Mesenchymal stem cell (in vitro differentiated cells and primary cell): Measurements from ENCODE around the gene CAPN12.
A peak's percentile ranks its signal among the peaks of the same experiment; 100 is the strongest.

Source experiments
- DNase-seq: peaks from one replicate; pipeline ENCODE4 v3.0.0-alpha.2; 2013
- H2AFZ ChIP-seq: one replicate; pipeline ENCODE4 v1.6.1; 2013; ENCODE audit warnings: low read depth, mild to moderate bottlenecking, control low read depth, inconsistent platforms, low read length, moderate library complexity
- H2AK5ac ChIP-seq: 2 replicates; pipeline ENCODE4 v1.6.1; 2013; ENCODE audit warnings: low read length, moderate library complexity, mild to moderate bottlenecking, inconsistent platforms; ENCODE audit not compliant: severe bottlenecking
- H2BK120ac ChIP-seq: one replicate; pipeline ENCODE4 v1.6.1; 2013; ENCODE audit warnings: low read depth, mild to moderate bottlenecking, inconsistent platforms, low read length, moderate library complexity
- H2BK12ac ChIP-seq, 2 experiments: one replicate each; pipeline ENCODE4 v1.6.1; 2013; ENCODE audit warnings: inconsistent platforms in 2 of 2, low read length in 2 of 2, mild to moderate bottlenecking in 2 of 2, moderate library complexity in 2 of 2, control low read depth in 1 of 2
- H2BK15ac ChIP-seq: one replicate; pipeline ENCODE4 v1.6.1; 2013; ENCODE audit warnings: mild to moderate bottlenecking, low read depth, inconsistent platforms; ENCODE audit not compliant: poor library complexity, severe bottlenecking
- H2BK5ac ChIP-seq: 2 replicates; pipeline ENCODE4 v1.6.1; 2013; ENCODE audit warnings: low read depth, mild to moderate bottlenecking, low read length, control low read depth, inconsistent platforms; ENCODE audit not compliant: poor library complexity, severe bottlenecking
- H3K14ac ChIP-seq, 2 experiments: one replicate each; pipeline ENCODE4 v1.6.1; 2013; ENCODE audit warnings: inconsistent platforms in 2 of 2, low read length in 2 of 2, control low read depth in 1 of 2, mild to moderate bottlenecking in 1 of 2, moderate library complexity in 1 of 2
- H3K18ac ChIP-seq, 2 experiments: one replicate each; pipeline ENCODE4 v1.6.1; 2013; ENCODE audit warnings: inconsistent platforms in 2 of 2, low read length in 2 of 2, control low read depth in 1 of 2, low read depth in 1 of 2, mild to moderate bottlenecking in 1 of 2
- H3K23ac ChIP-seq, 2 experiments: one replicate each; pipeline ENCODE4 v1.6.1; 2013; ENCODE audit warnings: inconsistent platforms in 2 of 2, low read length in 2 of 2, mild to moderate bottlenecking in 2 of 2, moderate library complexity in 2 of 2, control low read depth in 1 of 2
- H3K27ac ChIP-seq: 2 replicates; pipeline ENCODE4 v1.5.1; 2013; ENCODE audit warnings: mild to moderate bottlenecking, moderate library complexity, low read length, control low read depth, inconsistent platforms; ENCODE audit not compliant: poor library complexity, severe bottlenecking
- H3K27me3 ChIP-seq, 2 experiments: 2 replicates each; pipeline versions ENCODE4 v1.6.1 to v1.7.0; 2013; ENCODE audit warnings: low read length in 2 of 2, mild to moderate bottlenecking in 2 of 2, moderate library complexity in 2 of 2, control low read depth in 1 of 2, inconsistent platforms in 1 of 2; ENCODE audit not compliant: control insufficient read depth in 1 of 2, insufficient read depth in 1 of 2
- H3K36me3 ChIP-seq, 2 experiments: 2 replicates each; pipeline versions ENCODE4 v1.6.1 to v1.7.0; 2013; ENCODE audit warnings: low read length in 2 of 2, control low read depth in 1 of 2, inconsistent platforms in 1 of 2, low read depth in 1 of 2, mild to moderate bottlenecking in 1 of 2; ENCODE audit not compliant: insufficient read depth in 2 of 2, control insufficient read depth in 1 of 2
- H3K4ac ChIP-seq, 2 experiments: one replicate each; pipeline ENCODE4 v1.6.1; 2013; ENCODE audit warnings: inconsistent platforms in 2 of 2, low read length in 2 of 2, mild to moderate bottlenecking in 2 of 2, moderate library complexity in 2 of 2, control low read depth in 1 of 2, low read depth in 1 of 2
- H3K4me1 ChIP-seq: 2 replicates; pipeline ENCODE4 v1.6.1; 2013; ENCODE audit warnings: low read depth, low read length, control low read depth; ENCODE audit not compliant: control insufficient read depth, insufficient read depth
- H3K4me2 ChIP-seq: 2 replicates; pipeline ENCODE4 v1.6.1; 2013; ENCODE audit warnings: low read length, mild to moderate bottlenecking, inconsistent platforms; ENCODE audit not compliant: poor library complexity, severe bottlenecking
- H3K4me3 ChIP-seq, 2 experiments: 2 replicates each; pipeline versions ENCODE4 v1.5.1 to v1.7.0; 2013; ENCODE audit warnings: low read length in 2 of 2, mild to moderate bottlenecking in 2 of 2, control low read depth in 1 of 2, low read depth in 1 of 2; ENCODE audit not compliant: insufficient read depth in 1 of 2
- H3K79me1 ChIP-seq: replicated peaks from 2 replicates; pipeline ENCODE4 v1.6.1; 2013; ENCODE audit warnings: mild to moderate bottlenecking, control low read depth, low read length, inconsistent platforms; ENCODE audit not compliant: poor library complexity, severe bottlenecking
- H3K9ac ChIP-seq: 2 replicates; pipeline ENCODE4 v1.7.0; 2013; ENCODE audit warnings: mild to moderate bottlenecking, low read length, moderate library complexity
- H3K9me3 ChIP-seq: 2 replicates; pipeline ENCODE4 v1.7.0; 2013; ENCODE audit warnings: mild to moderate bottlenecking, low read length; ENCODE audit not compliant: control insufficient read depth
- H4K8ac ChIP-seq: one replicate; pipeline ENCODE4 v1.6.1; 2013; ENCODE audit warnings: inconsistent platforms, mild to moderate bottlenecking, low read length, moderate library complexity
- H4K91ac ChIP-seq: one replicate; pipeline ENCODE4 v1.6.1; 2013; ENCODE audit warnings: mild to moderate bottlenecking, low read length, inconsistent platforms
- WGBS: methylation state at CpG from one replicate; pipeline ENCODE4 v1.1.7; 2013; ENCODE audit warnings: mixed read lengths; 5-methylcytosine and 5-hydroxymethylcytosine counted together

The CAPN12 gene

DNA sequence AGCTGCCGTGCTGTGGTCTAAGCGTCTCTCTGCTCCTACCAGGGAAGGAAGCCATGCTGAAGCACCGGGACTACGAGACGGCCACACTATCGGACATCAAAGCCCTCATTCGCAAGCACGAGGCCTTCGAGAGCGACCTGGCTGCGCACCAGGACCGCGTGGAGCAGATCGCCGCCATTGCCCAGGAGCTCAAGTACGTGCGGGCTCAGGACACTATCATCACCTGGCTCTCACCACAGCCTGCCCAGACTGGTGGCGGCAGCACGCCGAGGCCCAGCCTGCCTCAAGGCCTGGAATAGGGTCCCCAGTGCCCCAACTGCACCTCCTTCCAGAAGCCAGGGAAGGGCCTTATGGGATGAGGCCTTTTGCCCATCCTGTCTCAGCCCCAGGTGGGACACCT, 22.8 kb downstream of the CAPN12 start:
- no peak overlapping the region for H3K23ac ChIP-seq
- H3K36me3 ChIP-seq = peaks cover 98 to 99% of the 10 kb centered on the region in 2 experiments
- no peak overlapping the region for H3K9ac ChIP-seq
- no peak overlapping the region for H3K14ac ChIP-seq
- H2BK5ac ChIP-seq = no peak overlapping the region
- peak overlapping the region; percentile 13 for H3K27ac ChIP-seq
- peak overlapping the region in 1 of 2 experiments; percentile 28 for H3K18ac ChIP-seq
- no peak overlapping the region for H3K4me3 ChIP-seq
- no peak overlapping the region for H4K91ac ChIP-seq
- no peak overlapping the region for H2BK12ac ChIP-seq
- no peak overlapping the region for H3K4ac ChIP-seq
- no peak overlapping the region for H4K8ac ChIP-seq
- WGBS = 95% methylated on average over 20 of the region's 20 CpGs
- H2BK15ac ChIP-seq = no peak overlapping the region
- peaks cover 25% of the 10 kb centered on the region for H3K79me1 ChIP-seq
- no peak for DNase-seq
- no peak overlapping the region for H2AFZ ChIP-seq
- peak overlapping the region; percentile 28 for H2AK5ac ChIP-seq
- H3K4me2 ChIP-seq = no peak overlapping the region
- H3K27me3 ChIP-seq = no peaks in the 10 kb centered on the region
- H2BK120ac ChIP-seq = no peak overlapping the region
- H3K4me1 ChIP-seq = peaks cover 51% of the 10 kb centered on the region
- no peaks in the 10 kb centered on the region for H3K9me3 ChIP-seq

DNA sequence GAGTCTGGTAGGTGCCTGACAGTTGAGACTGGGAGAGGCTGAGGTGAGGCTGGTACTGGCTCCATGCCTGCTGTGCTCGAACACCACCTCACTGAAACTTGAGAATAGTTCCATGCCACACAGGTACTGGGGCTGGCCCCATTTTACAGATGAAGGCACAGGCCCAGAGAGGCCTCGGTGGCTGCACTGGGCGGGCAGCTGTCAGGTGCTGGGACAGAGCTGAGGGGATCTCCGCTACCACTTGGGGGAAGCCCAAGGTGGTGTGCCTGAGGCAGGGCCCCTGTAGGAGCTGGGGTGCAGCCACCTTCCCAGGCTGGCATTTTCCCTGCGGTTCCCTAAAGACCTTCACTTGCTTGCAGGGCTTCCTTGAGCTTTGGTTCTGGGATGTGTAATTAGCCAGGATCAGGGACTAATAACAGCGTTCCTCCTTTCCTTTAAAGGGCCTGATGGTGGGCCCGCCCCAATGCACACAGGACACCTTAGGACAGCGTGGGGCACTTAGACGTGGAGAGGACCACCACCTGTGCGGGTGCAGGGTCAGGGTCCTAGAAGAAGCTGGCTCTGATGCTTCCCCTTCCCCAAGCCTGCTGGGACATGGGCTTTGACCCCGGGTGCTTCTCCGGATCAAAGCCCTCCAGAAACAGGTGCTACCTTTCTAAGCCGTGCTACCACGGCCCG, 23.6 kb downstream of the CAPN12 start:
- no peak for DNase-seq
- H3K27me3 ChIP-seq = no peaks in the 10 kb centered on the region
- H2BK12ac ChIP-seq = no peak overlapping the region
- H3K23ac ChIP-seq = no peak overlapping the region
- H3K4ac ChIP-seq = no peak overlapping the region
- peaks cover 23% of the 10 kb centered on the region for H3K79me1 ChIP-seq
- WGBS = 98% methylated on average over 15 of the region's 15 CpGs
- no peak overlapping the region for H4K8ac ChIP-seq
- H2BK15ac ChIP-seq = no peak overlapping the region
- no peak overlapping the region for H3K18ac ChIP-seq
- H2AFZ ChIP-seq = no peak overlapping the region
- no peak overlapping the region for H2BK120ac ChIP-seq
- no peak overlapping the region for H3K4me3 ChIP-seq
- H3K9ac ChIP-seq = no peak overlapping the region
- H3K14ac ChIP-seq = no peak overlapping the region
- H3K36me3 ChIP-seq = peaks cover 95 to 98% of the 10 kb centered on the region in 2 experiments
- H3K9me3 ChIP-seq = no peaks in the 10 kb centered on the region
- no peak overlapping the region for H4K91ac ChIP-seq
- peaks cover 53% of the 10 kb centered on the region for H3K4me1 ChIP-seq
- no peak overlapping the region for H3K4me2 ChIP-seq
- no peak overlapping the region for H2BK5ac ChIP-seq
- peak overlapping the region; percentile 78 for H3K27ac ChIP-seq
- H2AK5ac ChIP-seq = no peak overlapping the region

DNA sequence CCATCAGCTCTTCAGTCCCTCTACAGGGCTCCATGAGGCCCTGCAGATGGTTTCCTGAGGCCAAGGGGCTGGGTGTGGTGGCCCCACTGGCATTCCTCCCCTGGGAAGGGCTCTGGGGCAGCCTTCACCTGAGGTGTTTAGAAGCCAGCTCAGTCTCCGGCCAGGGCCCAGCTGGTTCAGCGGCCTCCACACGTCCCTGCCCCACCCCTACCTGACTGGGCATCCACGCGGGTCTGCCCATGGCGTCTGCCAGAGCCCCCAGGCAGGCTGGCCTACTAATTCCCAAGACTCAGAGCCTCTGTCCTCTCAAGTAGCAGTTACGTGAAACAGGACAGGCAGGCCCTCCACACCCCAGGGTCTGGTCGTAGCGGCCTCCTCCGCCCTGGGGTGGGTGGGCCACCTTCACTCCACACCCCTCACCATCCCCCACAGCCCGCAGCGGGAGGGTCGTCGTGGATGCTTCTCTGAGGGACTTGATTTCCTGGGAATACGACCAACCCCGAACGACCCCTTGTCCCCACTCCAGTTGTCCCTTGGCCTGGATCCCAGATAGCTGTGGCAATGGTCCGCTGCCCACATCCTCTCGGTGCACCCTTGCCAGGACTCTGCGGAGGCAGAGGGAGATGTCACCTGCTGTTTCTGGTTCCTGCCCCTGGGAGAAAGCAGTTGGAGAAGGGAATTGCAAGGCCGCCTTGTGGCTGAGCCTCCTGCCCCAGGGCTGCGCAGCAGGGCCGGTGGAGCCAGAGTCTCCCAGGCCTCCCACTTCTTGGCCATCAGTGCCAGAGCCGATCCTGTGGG, 24.3 kb downstream of the CAPN12 start:
- Histone ChIP-seq H2BK15ac (no peak overlapping the region), H2BK5ac (peak overlapping the region; percentile 60), H3K4ac (no peak overlapping the region), H3K27ac (peak overlapping the region; percentile 78), H3K4me3 (no peak overlapping the region), H3K79me1 (peaks cover 20% of the 10 kb centered on the region), H3K9me3 (no peaks in the 10 kb centered on the region), H2AK5ac (peak overlapping the region; percentile 40), H2AFZ (no peak overlapping the region), H3K9ac (no peak overlapping the region), H4K91ac (no peak overlapping the region), H2BK120ac (no peak overlapping the region), H3K18ac (no peak overlapping the region), H4K8ac (no peak overlapping the region), H3K14ac (no peak overlapping the region), H3K36me3 (peaks cover 91 to 92% of the 10 kb centered on the region in 2 experiments), H3K4me1 (peaks cover 53% of the 10 kb centered on the region), H3K4me2 (no peak overlapping the region), H3K27me3 (no peaks in the 10 kb centered on the region), H2BK12ac (peak overlapping the region in 1 of 2 experiments; percentile 22), H3K23ac (no peak overlapping the region)
- 93% methylated on average over 23 of the region's 24 CpGs for WGBS
- DNase-seq = no peak
